Ishikawa (cell line): Measurements from ENCODE around the gene VPS39.

Experiments used
- CEBPB ChIP-seq: IDR thresholded peaks from 2 replicates; pipeline ENCODE4 v1.6.1; 2012
- CREB1 ChIP-seq: IDR thresholded peaks from 2 replicates; pipeline ENCODE4 v1.6.1; 2012; ENCODE audit warnings: low read depth
- EGR1 ChIP-seq: IDR thresholded peaks from 2 replicates; pipeline ENCODE4 v1.6.1; 2012
- EP300 ChIP-seq: IDR thresholded peaks from 2 replicates; pipeline ENCODE4 v1.6.1; 2012; ENCODE audit warnings: borderline replicate concordance
- FOXM1 ChIP-seq: IDR thresholded peaks from 2 replicates; pipeline ENCODE4 v1.6.1; 2012; ENCODE audit warnings: low read depth, borderline replicate concordance
- RAD21 ChIP-seq: IDR thresholded peaks from 2 replicates; pipeline ENCODE4 v1.6.1; 2012; ENCODE audit warnings: low read depth
- TAF1 ChIP-seq: IDR thresholded peaks from 2 replicates; pipeline ENCODE4 v1.6.1; 2012; ENCODE audit warnings: low read depth, mild to moderate bottlenecking
- TEAD4 ChIP-seq: IDR thresholded peaks from 2 replicates; pipeline ENCODE4 v1.6.1; 2012
- YY1 ChIP-seq: IDR thresholded peaks from 2 replicates; pipeline ENCODE4 v1.6.1; 2012; ENCODE audit warnings: low read depth
- TF ChIP-seq, protein P1 (sequence below): IDR thresholded peaks from 2 replicates; pipeline ENCODE4 v1.6.1; 2012; ENCODE audit warnings: low read depth, mild to moderate bottlenecking

DNA sequence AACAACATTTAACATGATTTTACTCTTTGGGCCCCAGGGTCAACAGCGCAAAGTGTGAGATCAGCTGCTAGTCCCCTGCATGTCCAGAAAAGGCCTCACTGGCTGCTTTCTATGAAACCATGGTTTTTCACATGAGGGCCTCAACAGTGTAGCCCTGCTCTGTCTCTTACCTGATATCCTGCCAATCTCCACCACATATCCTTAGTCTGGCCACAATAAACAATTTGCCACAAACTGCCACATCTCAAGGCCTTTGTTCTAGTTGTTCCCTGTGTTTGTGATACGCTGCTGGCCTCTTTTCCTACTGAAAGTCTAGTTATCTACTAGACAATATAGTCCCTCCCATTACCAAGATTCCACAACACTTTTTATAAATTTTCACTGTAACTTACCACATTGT is 17.7 kb downstream of the VPS39 start:
- TF ChIP-seq TAF1 (no peak), EP300 (no peak), CREB1 (no peak), CEBPB (no peak), YY1 (no peak), RAD21 (no peak), TEAD4 (no peak), FOXM1 (no peak), EGR1 (no peak)
- TF ChIP-seq, protein P1, sequence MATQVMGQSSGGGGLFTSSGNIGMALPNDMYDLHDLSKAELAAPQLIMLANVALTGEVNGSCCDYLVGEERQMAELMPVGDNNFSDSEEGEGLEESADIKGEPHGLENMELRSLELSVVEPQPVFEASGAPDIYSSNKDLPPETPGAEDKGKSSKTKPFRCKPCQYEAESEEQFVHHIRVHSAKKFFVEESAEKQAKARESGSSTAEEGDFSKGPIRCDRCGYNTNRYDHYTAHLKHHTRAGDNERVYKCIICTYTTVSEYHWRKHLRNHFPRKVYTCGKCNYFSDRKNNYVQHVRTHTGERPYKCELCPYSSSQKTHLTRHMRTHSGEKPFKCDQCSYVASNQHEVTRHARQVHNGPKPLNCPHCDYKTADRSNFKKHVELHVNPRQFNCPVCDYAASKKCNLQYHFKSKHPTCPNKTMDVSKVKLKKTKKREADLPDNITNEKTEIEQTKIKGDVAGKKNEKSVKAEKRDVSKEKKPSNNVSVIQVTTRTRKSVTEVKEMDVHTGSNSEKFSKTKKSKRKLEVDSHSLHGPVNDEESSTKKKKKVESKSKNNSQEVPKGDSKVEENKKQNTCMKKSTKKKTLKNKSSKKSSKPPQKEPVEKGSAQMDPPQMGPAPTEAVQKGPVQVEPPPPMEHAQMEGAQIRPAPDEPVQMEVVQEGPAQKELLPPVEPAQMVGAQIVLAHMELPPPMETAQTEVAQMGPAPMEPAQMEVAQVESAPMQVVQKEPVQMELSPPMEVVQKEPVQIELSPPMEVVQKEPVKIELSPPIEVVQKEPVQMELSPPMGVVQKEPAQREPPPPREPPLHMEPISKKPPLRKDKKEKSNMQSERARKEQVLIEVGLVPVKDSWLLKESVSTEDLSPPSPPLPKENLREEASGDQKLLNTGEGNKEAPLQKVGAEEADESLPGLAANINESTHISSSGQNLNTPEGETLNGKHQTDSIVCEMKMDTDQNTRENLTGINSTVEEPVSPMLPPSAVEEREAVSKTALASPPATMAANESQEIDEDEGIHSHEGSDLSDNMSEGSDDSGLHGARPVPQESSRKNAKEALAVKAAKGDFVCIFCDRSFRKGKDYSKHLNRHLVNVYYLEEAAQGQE, result no peak
